ENCODE measurements around the gene RANBP1. TPM values are rescaled to one million over a fixed set of nuclear protein-coding genes. Genes with fewer than 3 reads are reported as not detected.

RANBP1 gene
- total and polyA plus RNA-seq, 2 of the 13 experiments (the other 11 are each of a cell fraction or from before 2014, with no cell fraction given) = 181 to 492 TPM

GRCh38 chr22:20084547-20085413 lies 31.1 kb upstream of the RANBP1 start (continued):
- peak; percentile 73; the same call in 1 of the 2 replicates for TF ChIP-seq ARID4A (CRISPR knock-in tag; IDR thresholded peaks at IDR 0.05; ENCODE audit: borderline replicate concordance)
- no peak for TF ChIP-seq ARID2 (CRISPR knock-in tag; IDR thresholded peaks at IDR 0.05; ENCODE audit: borderline replicate concordance)
- TF ChIP-seq NFE2L1 (CRISPR knock-in tag; IDR thresholded peaks at IDR 0.05; ENCODE audit: borderline replicate concordance) = no peak
- TF ChIP-seq ZNF101 (CRISPR knock-in tag; IDR thresholded peaks at IDR 0.05; ENCODE audit: borderline replicate concordance, low read depth) = no peak
- no peak for TF ChIP-seq KLF12 (CRISPR knock-in tag; IDR thresholded peaks at IDR 0.05; ENCODE audit: borderline replicate concordance)
- TF ChIP-seq RBAK (CRISPR knock-in tag; IDR thresholded peaks at IDR 0.05) = no peak
- no peak for TF ChIP-seq ATRX (CRISPR knock-in tag; IDR thresholded peaks at IDR 0.05; ENCODE audit: borderline replicate concordance)
- peak; percentile 31; the same call in 1 of the 2 replicates for TF ChIP-seq ZNF768 (CRISPR knock-in tag; IDR thresholded peaks at IDR 0.05)
- no peak for TF ChIP-seq RFX5 (IDR thresholded peaks at IDR 0.05; ENCODE audit: low read depth, low read length)
- TF ChIP-seq ZNF644 (CRISPR knock-in tag; IDR thresholded peaks at IDR 0.05; ENCODE audit: low read depth) = no peak
- no peak for TF ChIP-seq E2F2 (CRISPR knock-in tag; IDR thresholded peaks at IDR 0.05; ENCODE audit: borderline replicate concordance)
- TF ChIP-seq MEIS1 (CRISPR knock-in tag; IDR thresholded peaks at IDR 0.05; ENCODE audit: borderline replicate concordance) = 0 out of 2 replicates have a peak, but pooled peaks have one; percentile 19
- 0 out of 2 replicates have a peak, but pooled peaks have one; percentile 13 for TF ChIP-seq MXD4 (CRISPR knock-in tag; IDR thresholded peaks at IDR 0.05)
- TF ChIP-seq ZBTB7B (CRISPR knock-in tag; IDR thresholded peaks at IDR 0.05) = no peak
- no peak for TF ChIP-seq ZNF615 (CRISPR knock-in tag; IDR thresholded peaks at IDR 0.05; ENCODE audit: borderline replicate concordance)
- no peak for TF ChIP-seq KLF6 (CRISPR knock-in tag; IDR thresholded peaks at IDR 0.05)
- no peak for TF ChIP-seq FOXO1 (CRISPR knock-in tag; IDR thresholded peaks at IDR 0.05)
- TF ChIP-seq SUZ12 (IDR thresholded peaks at IDR 0.05; ENCODE audit: low read depth, low read length) = no peak
- no peak for TF ChIP-seq ZNF766 (CRISPR knock-in tag; IDR thresholded peaks at IDR 0.05; ENCODE audit: borderline replicate concordance)
- no peak for TF ChIP-seq REPIN1 (CRISPR knock-in tag; IDR thresholded peaks at IDR 0.05; ENCODE audit: borderline replicate concordance, low read depth)
- TF ChIP-seq ZC3H4 (CRISPR knock-in tag; IDR thresholded peaks at IDR 0.05; ENCODE audit: borderline replicate concordance) = no peak
- TF ChIP-seq GLMP (CRISPR knock-in tag; IDR thresholded peaks at IDR 0.05; ENCODE audit: borderline replicate concordance) = no peak
- no peak for TF ChIP-seq HNRNPUL1 (IDR thresholded peaks at IDR 0.05; ENCODE audit: low read depth, low read length)
